Effector memory CD8-positive, alpha-beta T cell (primary cell): ENCODE results near the gene CDA.
"Not testable (repeated sequence)": the region's sequence is repeated elsewhere in the genome, so short reads cannot be mapped to it uniquely, and the experiment has no call there.

Experiments
- ATAC-seq: fragments of 150-1000 bp; cut with Tn5 transposase; replicated peaks from 2 replicates; pipeline ENCODE4 v1.10.0; 2021; ENCODE audit warnings: mild to moderate bottlenecking, moderate library complexity
- DNase-seq, 3 experiments: peaks; one replicate each; pipeline ENCODE4 v3.0.0; 2021
- H3K27ac Mint-ChIP-seq, 2 donors: one replicate each; pipeline ENCODE4 v1.8.0; 2022; ENCODE audit warnings: mild to moderate bottlenecking in 2 of 2, mixed read lengths in 2 of 2, moderate library complexity in 2 of 2
- H3K27me3 Mint-ChIP-seq, 2 donors: one replicate each; pipeline ENCODE4 v1.8.0; 2022; ENCODE audit warnings: mixed read lengths in 2 of 2
- H3K36me3 Mint-ChIP-seq: one replicate; pipeline ENCODE4 v1.8.0; 2022; ENCODE audit warnings: mild to moderate bottlenecking, moderate library complexity, mixed read lengths; ENCODE audit not compliant: insufficient read depth
- H3K4me1 Mint-ChIP-seq, 2 donors: one replicate each; pipeline ENCODE4 v1.8.0; 2022; ENCODE audit warnings: low read depth in 2 of 2, mixed read lengths in 2 of 2
- H3K4me3 Mint-ChIP-seq, 2 donors: one replicate each; pipeline ENCODE4 v1.8.0; 2022; ENCODE audit warnings: mild to moderate bottlenecking in 2 of 2, mixed read lengths in 2 of 2, moderate library complexity in 2 of 2
- H3K9me3 Mint-ChIP-seq, 2 donors: one replicate each; pipeline ENCODE4 v1.8.0; 2022; ENCODE audit warnings: mixed read lengths in 2 of 2

The CDA gene

GRCh38 chr1:20596106-20596505, 7.2 kb downstream of the CDA start:
- Mint-ChIP-seq H3K27ac (no peak overlapping the region), H3K36me3 (peaks cover 2% of the 10 kb centered on the region), H3K4me3 (no peak overlapping the region), H3K27me3 (peaks cover 45 to 46% of the 10 kb centered on the region in 2 donors), H3K4me1 (no peaks in the 10 kb centered on the region), H3K9me3 (no peaks in the 10 kb centered on the region)
- DNase-seq (no peak), ATAC-seq (no peak)

GRCh38 chr1:20597650-20598049, 8.8 kb downstream of the CDA start:
- H3K4me1 Mint-ChIP-seq = no peaks in the 10 kb centered on the region
- no peaks in the 10 kb centered on the region for H3K9me3 Mint-ChIP-seq
- H3K36me3 Mint-ChIP-seq = peaks cover 2% of the 10 kb centered on the region
- H3K27me3 Mint-ChIP-seq = peaks cover 30 to 31% of the 10 kb centered on the region in 2 donors
- DNase-seq = no peak
- no peak overlapping the region for H3K27ac Mint-ChIP-seq
- H3K4me3 Mint-ChIP-seq = no peak overlapping the region
- no peak for ATAC-seq

- Mint-ChIP-seq H3K4me1 (no peaks in the 10 kb centered on the region), H3K27ac (no peak overlapping the region)
Measured at GRCh38 chr1:20600156-20600555, 11.3 kb downstream of the CDA start.

GRCh38 chr1:20601129-20601825, 12.4 kb downstream of the CDA start:
- H3K9me3 Mint-ChIP-seq = no peaks in the 10 kb centered on the region
- H3K27ac Mint-ChIP-seq = no peak overlapping the region
- DNase-seq = no peak
- no peaks in the 10 kb centered on the region for H3K4me1 Mint-ChIP-seq
- H3K4me3 Mint-ChIP-seq = no peak overlapping the region
- H3K36me3 Mint-ChIP-seq = peaks cover 2% of the 10 kb centered on the region
- H3K27me3 Mint-ChIP-seq = peaks cover 7 to 9% of the 10 kb centered on the region in 2 donors
- no peak for ATAC-seq

More at GRCh38 chr1:20600156-20600555, 11.3 kb downstream of the CDA start:
- DNase-seq (no peak), ATAC-seq (no peak)
- Mint-ChIP-seq H3K9me3 (no peaks in the 10 kb centered on the region), H3K36me3 (peaks cover 2% of the 10 kb centered on the region), H3K27me3 (peaks cover 10 to 13% of the 10 kb centered on the region in 2 donors), H3K4me3 (no peak overlapping the region)

- H3K36me3 Mint-ChIP-seq = peaks cover 5% of the 10 kb centered on the region
- peaks cover 14 to 21% of the 10 kb centered on the region in 2 donors for H3K27me3 Mint-ChIP-seq
- no peaks in the 10 kb centered on the region for H3K9me3 Mint-ChIP-seq
- H3K4me1 Mint-ChIP-seq = no peaks in the 10 kb centered on the region
- no peak overlapping the region for H3K4me3 Mint-ChIP-seq
- ATAC-seq (no peak), DNase-seq (no peak)
- H3K27ac Mint-ChIP-seq = no peak overlapping the region
Measured at GRCh38 chr1:20602851-20603450, 14.1 kb downstream of the CDA start.

- ATAC-seq = no peak
- Mint-ChIP-seq H3K27ac (no peak overlapping the region), H3K9me3 (no peaks in the 10 kb centered on the region), H3K36me3 (peaks cover 5% of the 10 kb centered on the region), H3K4me3 (no peak overlapping the region), H3K4me1 (no peaks in the 10 kb centered on the region), H3K27me3 (peaks cover 15 to 24% of the 10 kb centered on the region in 2 donors)
- DNase-seq = no peak
Measured at GRCh38 chr1:20603504-20604464, 14.9 kb downstream of the CDA start.

- no peaks in the 10 kb centered on the region for H3K4me1 Mint-ChIP-seq
- H3K27me3 Mint-ChIP-seq = peaks cover 14 to 33% of the 10 kb centered on the region in 2 donors
- no peak overlapping the region for H3K4me3 Mint-ChIP-seq
- DNase-seq = no peak
- H3K27ac Mint-ChIP-seq = no peak overlapping the region
- no peak for ATAC-seq
- H3K9me3 Mint-ChIP-seq = no peaks in the 10 kb centered on the region
- peaks cover 3% of the 10 kb centered on the region for H3K36me3 Mint-ChIP-seq
Measured at GRCh38 chr1:20604678-20605077, 15.8 kb downstream of the CDA start.

GRCh38 chr1:20606801-20607570, 18.1 kb downstream of the CDA start:
- not testable (repeated sequence) for ATAC-seq, H3K9me3 Mint-ChIP-seq, H3K4me1 Mint-ChIP-seq, DNase-seq, H3K4me3 Mint-ChIP-seq, H3K27ac Mint-ChIP-seq, H3K36me3 Mint-ChIP-seq
- H3K27me3 Mint-ChIP-seq = peaks cover 18 to 37% of the 10 kb centered on the region in 2 donors

- DNase-seq (no peak), ATAC-seq (no peak)
- Mint-ChIP-seq H3K9me3 (no peaks in the 10 kb centered on the region), H3K4me3 (no peak overlapping the region), H3K27me3 (peaks cover 25 to 44% of the 10 kb centered on the region in 2 donors), H3K36me3 (peaks cover 3% of the 10 kb centered on the region), H3K4me1 (no peaks in the 10 kb centered on the region), H3K27ac (no peak overlapping the region)
Measured at GRCh38 chr1:20609541-20609940, 20.6 kb downstream of the CDA start.

- DNase-seq = no peak
- no peak for ATAC-seq
- no peaks in the 10 kb centered on the region for H3K9me3 Mint-ChIP-seq
- H3K27me3 Mint-ChIP-seq = peaks cover 25 to 42% of the 10 kb centered on the region in 2 donors
- H3K4me3 Mint-ChIP-seq = no peak overlapping the region
- no peak overlapping the region for H3K27ac Mint-ChIP-seq
- no peaks in the 10 kb centered on the region for H3K4me1 Mint-ChIP-seq
- peaks cover 3% of the 10 kb centered on the region for H3K36me3 Mint-ChIP-seq
Measured at GRCh38 chr1:20610970-20611369, 22.1 kb downstream of the CDA start.

- no peak for DNase-seq
- ATAC-seq = no peak
- H3K36me3 Mint-ChIP-seq = peaks cover 3% of the 10 kb centered on the region
- peaks cover 21 to 49% of the 10 kb centered on the region in 2 donors for H3K27me3 Mint-ChIP-seq
- no peak overlapping the region for H3K27ac Mint-ChIP-seq
- no peaks in the 10 kb centered on the region for H3K9me3 Mint-ChIP-seq
- no peak overlapping the region for H3K4me3 Mint-ChIP-seq
- no peaks in the 10 kb centered on the region for H3K4me1 Mint-ChIP-seq
Measured at GRCh38 chr1:20611652-20612051, 22.8 kb downstream of the CDA start.

- DNase-seq = no peak
Measured at GRCh38 chr1:20612221-20612746, 23.4 kb downstream of the CDA start.

More at GRCh38 chr1:20612221-20612746, 23.4 kb downstream of the CDA start:
- Mint-ChIP-seq H3K4me1 (no peaks in the 10 kb centered on the region), H3K4me3 (no peak overlapping the region), H3K36me3 (peaks cover under 1% of the 10 kb centered on the region), H3K9me3 (no peaks in the 10 kb centered on the region), H3K27me3 (peaks cover 21 to 44% of the 10 kb centered on the region in 2 donors), H3K27ac (no peak overlapping the region)
- ATAC-seq = no peak
